Left kidney (tissue), 2 donors: ENCODE results near the gene TERT. TPM values are rescaled to one million over a fixed set of nuclear protein-coding genes. Genes with fewer than 3 reads are reported as not detected.

Experiments
- DNase-seq: peaks from one replicate; pipeline ENCODE4 v3.0.0-alpha.2; 2013
- polyA plus RNA-seq: library from polyadenylated mRNA; unstranded; fragments of 120-200 nt; gene quantifications from one replicate; pipeline ENCODE4 v1.2.1, GENCODE V29; 2013; ENCODE audit not compliant: insufficient read length

Gene TERT
- polyA plus RNA-seq, 1 donor: 0.33 TPM

GRCh38 chr5:1259806-1260480, 34.9 kb downstream of the TERT start:
- no peak for DNase-seq

- no peak for DNase-seq
Observed at GRCh38 chr5:1257841-1258240, 37.0 kb downstream of the TERT start.

- DNase-seq: no peak
Observed at GRCh38 chr5:1257363-1257762, 37.5 kb downstream of the TERT start.

- DNase-seq: no peak
Observed at GRCh38 chr5:1256776-1257175, 38.1 kb downstream of the TERT start.

- no peak for DNase-seq
Observed at GRCh38 chr5:1255081-1255561, 39.7 kb downstream of the TERT start.

GRCh38 chr5:1254196-1254595, 40.7 kb downstream of the TERT start:
- DNase-seq: no peak

GRCh38 chr5:1253456-1254105, 41.3 kb downstream of the TERT start:
- no peak for DNase-seq

- no peak for DNase-seq
Observed at GRCh38 chr5:1252681-1253080, 42.2 kb downstream of the TERT start.

GRCh38 chr5:1251678-1252580, 42.9 kb downstream of the TERT start:
- DNase-seq: no peak

GRCh38 chr5:1249366-1250280, 45.2 kb downstream of the TERT start:
- DNase-seq: no peak

- DNase-seq: no peak
Observed at GRCh38 chr5:1247811-1248210, 47.1 kb downstream of the TERT start.

- peak; percentile 89 for DNase-seq
Observed at GRCh38 chr5:1246711-1247431, 48.0 kb downstream of the TERT start.

GRCh38 chr5:1245905-1246576, 48.8 kb downstream of the TERT start:
- DNase-seq: no peak

GRCh38 chr5:1244976-1245375, 49.9 kb downstream of the TERT start:
- no peak for DNase-seq

GRCh38 chr5:1244255-1244654, 50.6 kb downstream of the TERT start:
- no peak for DNase-seq

GRCh38 chr5:1243487-1244130, 51.3 kb downstream of the TERT start:
- no peak for DNase-seq

- DNase-seq: no peak
Observed at GRCh38 chr5:1242733-1243486, 52.0 kb downstream of the TERT start.

GRCh38 chr5:1241509-1242080, 53.3 kb downstream of the TERT start:
- DNase-seq: no peak
